ENCODE measurements around the gene DAB1.
"Not testable (repeated sequence)": the region's sequence is repeated elsewhere in the genome, so short reads cannot be mapped to it uniquely, and the experiment has no call there.

DAB1 gene

GRCh38 chr1:57353654-57354053 lies 70.2 kb downstream of the DAB1 start:
- DNase-seq, result no peak

GRCh38 chr1:57350610-57351009 lies 73.2 kb downstream of the DAB1 start:
- DNase-seq, result no peak

GRCh38 chr1:57348921-57349320 lies 74.9 kb downstream of the DAB1 start:
- DNase-seq, result no peak

- DNase-seq, result no peak
These were observed 77.9 kb downstream of the DAB1 start for GRCh38 chr1:57345916-57346315.

DNA sequence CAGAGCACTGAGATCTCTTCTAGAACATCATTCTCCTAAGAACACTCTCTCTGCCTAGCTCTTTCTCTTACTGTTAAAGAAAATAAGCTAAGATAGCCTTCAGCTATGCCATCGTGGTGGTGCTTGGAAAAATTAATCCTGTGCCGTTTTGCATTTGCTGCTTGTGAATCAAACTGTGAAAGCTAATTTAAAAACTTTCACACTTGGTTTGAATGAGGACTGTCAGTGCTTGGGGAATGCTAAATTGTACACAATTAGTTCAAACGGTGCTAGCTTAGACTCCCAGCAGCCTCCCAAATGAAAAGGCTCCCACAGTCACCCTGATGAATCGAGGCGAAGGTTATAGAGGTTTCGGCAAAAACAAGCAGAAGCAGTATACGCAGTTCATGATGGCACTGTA lies 79.6 kb downstream of the DAB1 start:
- no peak for DNase-seq

DNA sequence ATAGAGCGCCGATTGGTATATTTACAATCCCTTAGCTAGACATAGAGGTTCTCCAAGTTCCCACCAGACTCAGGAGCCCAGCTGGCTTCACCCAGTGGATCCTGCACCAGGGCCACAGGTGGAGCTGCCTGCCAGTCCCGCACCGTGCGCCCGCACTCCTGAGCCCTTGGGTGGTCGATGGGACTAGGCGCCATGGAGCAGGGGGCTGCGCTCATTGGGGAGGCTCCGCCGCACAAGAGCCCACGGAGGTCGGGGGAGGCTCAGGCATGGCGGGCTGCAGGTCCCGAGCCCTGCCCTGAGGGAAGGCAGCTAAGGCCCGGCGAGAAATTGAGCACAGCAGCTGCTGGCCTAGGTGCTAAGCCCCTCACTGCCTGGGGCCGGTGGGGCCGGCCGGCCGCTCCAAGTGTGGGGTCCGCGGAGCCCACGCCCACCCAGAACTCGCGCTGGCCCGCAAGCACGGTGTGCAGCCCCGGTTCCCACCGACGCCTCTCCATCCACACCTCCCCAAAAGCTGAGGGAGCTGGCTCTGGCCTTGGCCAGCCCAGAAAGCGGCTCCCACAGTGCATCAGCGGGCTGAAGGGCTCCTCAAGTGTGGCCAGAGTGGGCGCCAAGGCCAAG lies 80.5 kb downstream of the DAB1 start:
- not testable (repeated sequence) for DNase-seq

DNA sequence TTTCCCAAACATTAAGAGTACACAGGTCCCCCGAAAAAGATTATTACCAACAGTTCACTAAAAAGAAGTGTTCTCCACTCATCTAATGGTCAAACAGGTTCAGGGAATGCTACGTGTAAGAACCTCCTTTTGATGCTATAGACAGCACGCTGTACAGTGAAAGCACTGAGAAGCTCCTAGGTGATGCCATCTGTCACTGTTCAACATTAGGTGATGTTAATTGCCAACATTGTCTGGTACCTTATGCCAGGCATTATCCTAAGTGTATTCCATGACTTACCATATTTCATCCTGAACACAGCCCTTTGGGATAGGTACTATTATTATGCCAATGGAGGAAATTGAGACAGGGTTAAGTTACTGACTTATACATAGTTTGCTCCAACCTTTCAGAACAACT lies 82.1 kb downstream of the DAB1 start:
- no peak for DNase-seq

DNA sequence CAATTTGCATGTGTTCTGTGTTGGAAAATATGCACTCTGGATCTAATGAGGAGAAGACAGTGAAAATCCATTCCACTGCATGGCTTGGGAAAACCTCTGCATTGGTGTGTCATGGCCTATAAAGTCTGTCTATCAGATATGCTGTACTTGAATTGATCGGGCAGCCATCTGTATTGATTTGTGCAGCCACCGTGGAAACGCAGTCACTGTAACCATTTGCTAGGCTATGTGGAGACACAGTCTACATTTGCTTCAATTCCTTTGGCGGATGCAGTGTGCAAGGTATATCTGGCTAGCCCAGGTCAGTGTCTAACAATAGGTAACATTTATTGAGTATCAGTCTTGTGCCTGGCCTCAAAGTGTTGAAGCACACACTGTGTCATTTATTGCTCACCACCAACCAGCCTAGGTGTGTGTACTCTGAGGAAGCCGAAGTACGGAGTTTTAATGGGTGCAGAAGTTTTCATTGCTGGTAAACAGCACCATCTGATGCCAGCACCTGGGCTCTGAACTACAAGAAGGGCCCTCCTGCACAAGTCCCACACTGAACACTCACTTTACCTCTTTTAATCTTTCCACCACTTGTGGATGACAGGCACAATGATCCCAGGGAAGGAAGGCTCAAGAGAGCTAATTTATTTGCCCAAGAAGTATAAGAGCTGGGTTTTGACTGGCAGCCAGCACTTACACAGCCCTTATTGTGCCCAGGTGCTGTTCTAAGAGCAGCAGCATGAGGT lies 83.4 kb downstream of the DAB1 start:
- no peak for DNase-seq

GRCh38 chr1:57337623-57338022 lies 86.2 kb downstream of the DAB1 start:
- DNase-seq, result no peak

GRCh38 chr1:57336793-57337192 lies 87.1 kb downstream of the DAB1 start:
- DNase-seq, result no peak

DNA sequence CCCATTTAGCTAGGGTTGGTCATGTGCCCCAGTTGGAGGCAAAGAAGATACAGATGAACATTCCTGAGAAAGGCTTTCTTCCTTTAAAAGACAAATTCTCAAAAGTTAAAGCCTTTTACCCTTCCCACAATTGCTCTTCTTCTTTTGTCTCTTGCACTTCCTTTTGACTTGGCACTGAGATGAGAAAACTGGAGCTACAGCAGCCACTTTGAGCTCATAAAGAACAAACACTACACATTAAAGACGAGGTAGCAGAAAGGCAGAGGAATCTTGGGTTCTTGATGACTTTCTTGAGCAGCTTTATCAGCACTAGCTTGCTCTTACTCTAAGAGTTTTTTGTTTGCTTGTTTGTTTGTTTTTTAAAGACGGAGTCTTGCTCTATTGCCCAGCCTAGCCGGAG lies 92.2 kb downstream of the DAB1 start:
- DNase-seq, result no peak

DNA sequence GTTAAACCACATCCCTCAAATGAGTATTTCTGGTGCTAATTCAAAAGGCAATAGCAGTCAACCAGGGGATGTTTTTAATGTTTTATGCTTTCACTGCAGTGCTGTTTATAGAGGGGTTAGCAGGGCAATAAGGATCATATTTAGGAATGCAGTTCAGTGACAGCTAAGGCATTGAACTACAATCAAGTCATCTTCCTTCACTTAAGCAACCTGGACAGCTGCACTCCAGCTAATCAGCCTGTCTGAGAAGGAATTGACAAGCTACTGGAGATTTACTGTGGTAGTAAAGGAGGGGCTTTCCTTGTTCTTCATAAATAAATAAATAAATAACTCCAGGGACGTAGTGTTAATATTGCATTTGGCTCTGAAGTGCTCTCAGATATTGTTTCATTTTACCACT lies 93.9 kb downstream of the DAB1 start:
- DNase-seq, result no peak

DNA sequence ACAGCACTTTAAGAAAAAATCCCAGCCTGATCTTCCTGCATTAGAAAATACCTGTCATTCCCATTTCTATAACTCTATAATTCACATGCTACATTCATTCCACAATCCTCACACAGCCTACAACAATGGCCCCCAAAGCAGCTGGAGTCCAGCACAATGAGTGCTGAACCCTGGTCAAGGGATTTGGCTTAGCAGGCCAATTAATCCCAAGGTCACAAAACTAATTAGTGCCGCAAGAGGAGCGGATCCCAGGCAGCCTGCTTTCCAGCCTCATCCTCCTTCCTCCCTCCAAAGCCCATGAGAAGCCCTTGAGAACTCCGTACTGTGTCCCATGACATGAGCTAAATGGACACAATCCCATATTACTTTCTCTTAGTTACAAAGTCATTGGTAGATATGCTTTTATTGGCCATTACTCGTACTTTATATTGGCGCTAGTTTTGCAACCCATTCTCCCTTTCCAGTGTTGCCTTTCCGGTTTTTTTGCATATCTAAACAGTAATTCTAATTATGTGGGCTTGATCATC lies 94.8 kb downstream of the DAB1 start:
- DNase-seq, result no peak

DNA sequence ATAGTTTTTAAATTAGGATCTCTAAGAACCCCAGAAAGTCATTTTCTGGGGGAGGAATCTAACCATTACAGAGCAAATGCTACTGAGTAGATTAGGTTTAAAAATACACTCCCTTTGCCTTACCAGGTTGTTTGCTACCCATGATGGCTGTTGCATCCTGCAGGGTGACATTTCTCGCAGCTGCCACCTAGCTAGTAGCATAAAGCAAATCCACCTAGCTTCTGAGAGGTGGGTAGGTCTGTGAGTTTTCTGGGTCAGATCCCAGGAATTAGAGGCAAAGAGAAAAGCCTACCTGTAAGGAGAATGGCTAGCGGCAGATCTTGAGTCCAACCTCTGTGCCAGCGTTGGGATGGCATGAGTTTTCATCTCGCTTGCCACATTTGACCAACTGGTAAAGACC lies 95.9 kb downstream of the DAB1 start:
- no peak for DNase-seq

DNA sequence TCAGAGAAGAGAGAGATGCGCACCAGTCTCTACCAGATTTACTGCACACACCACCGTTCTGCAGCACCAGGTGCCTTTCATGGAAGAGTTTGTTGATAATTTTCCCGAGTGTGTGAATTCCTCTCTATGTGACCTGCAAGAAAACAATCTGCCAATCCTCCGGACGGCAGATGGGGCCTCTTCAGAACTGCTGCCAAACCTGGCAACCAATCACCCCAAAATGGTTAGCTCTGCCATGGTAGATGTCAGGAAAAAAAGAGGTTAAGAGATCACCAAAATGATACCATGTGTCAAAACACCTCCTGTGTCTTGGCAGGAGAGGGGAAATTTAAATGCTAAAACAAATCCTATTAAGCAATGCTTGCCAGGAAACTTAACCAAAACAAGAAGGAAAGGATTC lies 96.5 kb downstream of the DAB1 start:
- no peak for DNase-seq

DNA sequence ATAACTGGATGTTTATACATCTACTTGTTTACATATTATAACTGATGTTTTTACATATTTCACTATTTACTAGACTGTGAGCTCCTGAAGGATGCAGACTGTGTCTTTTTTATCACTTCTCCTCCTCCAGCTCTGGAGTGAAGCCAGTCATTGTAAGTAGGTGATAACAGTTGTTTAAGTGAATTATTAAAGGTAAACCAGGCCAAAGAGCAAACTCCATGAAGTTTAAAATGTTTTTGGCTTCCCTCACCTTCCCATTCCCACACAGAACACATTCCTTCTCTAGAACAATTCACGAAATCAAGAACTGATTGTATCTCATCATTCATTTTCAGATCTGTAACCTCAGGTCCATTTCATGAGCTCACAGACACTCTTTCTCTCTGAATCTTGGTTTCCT lies 98.3 kb downstream of the DAB1 start:
- DNase-seq, result no peak

DNA sequence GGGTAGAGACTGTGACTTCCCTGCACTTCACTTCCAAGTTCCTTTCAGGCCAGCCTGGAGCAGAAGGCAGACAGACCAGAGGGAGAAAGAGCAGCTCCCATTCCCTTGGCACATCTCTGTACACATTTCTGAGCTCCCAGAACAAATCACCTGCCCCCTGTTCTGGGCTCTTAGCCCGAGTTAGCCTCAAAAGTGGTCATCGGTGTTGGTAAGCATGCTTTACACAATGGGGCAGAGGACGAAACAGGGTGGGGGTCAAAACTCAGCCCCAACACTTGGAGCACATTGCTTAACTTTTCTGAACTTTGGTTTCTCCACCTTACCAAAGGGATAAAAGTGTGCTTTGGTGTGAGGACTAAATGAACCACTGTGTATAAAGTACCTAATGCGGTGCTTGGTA lies 98.7 kb downstream of the DAB1 start:
- no peak for DNase-seq

DNA sequence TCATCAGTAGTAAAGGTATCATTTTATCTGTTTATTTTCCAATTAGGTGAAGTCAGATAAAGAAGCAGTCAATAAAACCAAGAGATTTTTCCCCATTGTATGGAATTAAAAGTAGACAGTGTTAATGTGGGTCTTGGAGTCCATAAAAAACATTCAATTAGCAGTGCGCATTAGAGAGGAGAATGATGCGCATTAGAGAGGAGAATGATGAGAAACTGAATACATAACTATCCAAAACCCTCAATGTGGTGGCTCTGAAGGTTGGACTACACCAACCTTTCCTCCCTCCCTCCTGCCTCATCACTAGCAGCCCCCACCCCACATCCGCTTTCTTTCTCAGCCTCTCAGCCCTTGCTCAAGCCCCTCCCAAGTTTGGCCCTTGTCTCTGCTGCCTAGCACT lies 99.5 kb downstream of the DAB1 start:
- no peak for DNase-seq

GRCh38 chr1:57321776-57322175 lies 102.1 kb downstream of the DAB1 start:
- no peak for DNase-seq

DNA sequence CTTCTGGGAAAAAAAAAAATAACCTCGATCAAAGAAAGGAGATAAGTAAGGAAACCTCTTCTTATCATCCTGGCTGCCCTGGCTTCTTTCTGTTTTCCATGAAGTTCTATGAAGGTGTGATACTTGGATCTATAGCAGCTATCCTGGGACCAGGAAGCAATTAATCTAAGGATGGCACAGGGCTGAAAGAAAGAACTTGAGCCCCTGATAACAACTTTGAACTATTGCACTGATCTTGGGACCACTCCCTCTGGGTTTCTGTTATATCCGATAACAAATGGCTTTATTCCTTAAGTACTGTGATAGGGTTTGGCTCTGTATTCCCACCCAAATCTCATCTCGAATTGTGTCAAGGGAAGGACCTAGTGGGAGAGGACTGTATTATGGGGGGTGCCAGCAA lies 104.1 kb downstream of the DAB1 start:
- DNase-seq, result no peak

DNA sequence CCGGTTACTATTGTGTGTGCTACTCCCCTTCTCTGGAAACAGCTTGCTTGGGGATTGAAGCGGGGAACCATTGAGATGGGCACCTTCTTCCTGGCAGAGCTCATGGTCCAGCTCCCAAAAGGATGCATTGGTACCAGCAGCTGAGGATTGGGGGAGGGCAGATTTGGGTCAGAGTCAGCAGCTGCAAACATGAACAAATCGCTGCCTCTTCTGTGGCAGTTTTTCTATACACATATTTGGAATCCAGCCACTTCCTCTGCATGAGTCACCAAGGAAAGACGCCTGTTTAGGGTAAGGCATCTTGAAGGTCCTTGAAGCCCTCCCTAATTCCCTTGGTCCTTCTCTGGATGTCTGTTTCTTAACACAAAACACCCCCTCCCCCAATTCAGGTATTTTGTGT lies 104.7 kb downstream of the DAB1 start:
- DNase-seq, result no peak

GRCh38 chr1:57316861-57317260 lies 107.0 kb downstream of the DAB1 start:
- no peak for DNase-seq

DNA sequence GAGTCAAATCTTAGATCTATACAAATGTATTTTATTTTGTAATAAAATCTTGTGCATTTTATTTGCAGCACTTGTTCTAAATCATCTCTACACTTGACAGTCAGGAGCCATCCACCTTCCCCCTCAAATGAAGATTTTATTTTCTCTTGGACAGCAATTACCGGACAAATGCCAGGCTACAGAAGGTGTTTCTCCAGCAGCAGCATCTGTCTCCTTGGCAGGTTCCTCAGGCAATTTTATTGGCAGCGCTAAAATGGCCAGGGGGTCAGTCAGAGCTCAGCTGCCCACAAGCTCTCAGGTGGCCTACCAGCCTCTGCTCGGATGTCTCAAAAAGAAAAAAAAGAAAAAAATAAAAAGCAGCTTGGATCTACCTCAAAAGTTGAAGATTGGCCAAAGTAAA lies 107.6 kb downstream of the DAB1 start:
- no peak for DNase-seq

- no peak for DNase-seq
These were observed 111.0 kb downstream of the DAB1 start for GRCh38 chr1:57312869-57313268.

DNA sequence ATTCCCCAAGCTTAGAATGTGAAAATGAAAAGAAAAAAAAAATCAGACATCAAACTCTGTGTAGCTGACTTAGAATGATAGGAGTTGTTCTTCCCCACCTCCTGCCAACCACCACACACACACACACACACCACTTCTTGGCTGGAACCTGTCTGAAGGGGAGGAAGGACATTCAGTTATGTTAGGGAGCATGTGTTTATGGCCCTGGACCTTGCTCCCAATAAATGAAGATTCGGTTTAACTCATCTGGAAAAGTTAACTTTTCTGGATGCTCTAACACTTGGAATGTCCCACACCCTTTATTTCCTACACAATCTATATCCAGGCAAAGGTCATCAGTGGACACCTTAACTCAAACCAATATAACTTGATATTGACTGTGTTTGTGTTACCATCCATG lies 112.4 kb downstream of the DAB1 start:
- DNase-seq, result no peak

Measured in activated T-cell treated with anti-CD3 and anti-CD28 coated beads for 4 hours (primary cell).